ENCODE measurements around the gene IFT22.

DNA sequence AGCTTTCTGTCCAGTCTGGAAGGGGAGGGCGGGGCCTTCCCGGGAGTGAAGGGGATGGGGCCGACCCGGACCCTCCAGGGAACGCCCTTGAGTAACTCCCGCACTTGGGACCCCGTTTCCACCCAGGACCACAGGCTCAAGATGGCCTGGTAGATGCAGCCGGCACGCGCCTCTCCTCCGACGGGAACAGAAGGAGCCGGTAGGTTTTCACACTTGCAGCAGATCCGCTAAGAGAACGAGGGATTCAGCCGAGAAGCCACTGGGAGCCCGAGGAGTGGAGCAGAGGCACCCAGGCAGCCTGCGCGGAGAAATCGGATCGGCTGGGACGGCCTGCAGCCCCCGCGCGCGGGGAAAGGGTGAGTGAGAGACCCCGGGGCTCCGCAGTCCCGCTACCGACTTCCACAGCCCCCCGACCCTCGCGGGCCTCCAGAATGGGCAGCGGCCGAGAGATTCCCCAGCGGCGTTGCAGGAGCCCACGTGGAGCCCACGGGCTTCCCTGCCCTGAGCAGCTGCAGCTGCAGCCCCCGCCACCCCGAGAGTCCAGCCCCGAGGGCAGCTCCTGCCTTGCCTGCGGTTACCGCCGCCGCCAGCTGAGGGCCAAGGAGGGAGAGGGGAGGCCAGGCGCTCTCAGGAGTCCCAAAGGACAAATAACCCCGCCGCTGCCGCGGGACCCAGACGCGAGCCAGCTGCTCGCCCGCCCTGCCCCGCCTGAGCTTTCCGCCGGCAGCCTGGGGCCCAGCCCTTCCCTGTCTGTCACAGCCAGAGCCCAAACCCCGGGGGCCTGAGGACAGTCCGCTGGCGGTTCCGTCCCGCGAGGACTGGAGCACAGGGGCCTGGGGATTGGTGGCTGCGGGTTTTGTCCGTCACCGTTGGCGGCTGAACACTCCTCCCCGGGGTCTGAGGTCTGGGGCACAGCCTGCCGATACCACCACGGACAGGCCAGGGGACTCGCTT is 21.8 kb downstream of the IFT22 start:
- TF ChIP-seq, protein P1, sequence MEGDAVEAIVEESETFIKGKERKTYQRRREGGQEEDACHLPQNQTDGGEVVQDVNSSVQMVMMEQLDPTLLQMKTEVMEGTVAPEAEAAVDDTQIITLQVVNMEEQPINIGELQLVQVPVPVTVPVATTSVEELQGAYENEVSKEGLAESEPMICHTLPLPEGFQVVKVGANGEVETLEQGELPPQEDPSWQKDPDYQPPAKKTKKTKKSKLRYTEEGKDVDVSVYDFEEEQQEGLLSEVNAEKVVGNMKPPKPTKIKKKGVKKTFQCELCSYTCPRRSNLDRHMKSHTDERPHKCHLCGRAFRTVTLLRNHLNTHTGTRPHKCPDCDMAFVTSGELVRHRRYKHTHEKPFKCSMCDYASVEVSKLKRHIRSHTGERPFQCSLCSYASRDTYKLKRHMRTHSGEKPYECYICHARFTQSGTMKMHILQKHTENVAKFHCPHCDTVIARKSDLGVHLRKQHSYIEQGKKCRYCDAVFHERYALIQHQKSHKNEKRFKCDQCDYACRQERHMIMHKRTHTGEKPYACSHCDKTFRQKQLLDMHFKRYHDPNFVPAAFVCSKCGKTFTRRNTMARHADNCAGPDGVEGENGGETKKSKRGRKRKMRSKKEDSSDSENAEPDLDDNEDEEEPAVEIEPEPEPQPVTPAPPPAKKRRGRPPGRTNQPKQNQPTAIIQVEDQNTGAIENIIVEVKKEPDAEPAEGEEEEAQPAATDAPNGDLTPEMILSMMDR (IDR thresholded peaks at IDR 0.05) = no peak
- TF ChIP-seq POLR2A (IDR thresholded peaks at IDR 0.05) = no peak
- no peak for TF ChIP-seq POLR2AphosphoS5 (IDR thresholded peaks at IDR 0.05)
- TF ChIP-seq EP300 (IDR thresholded peaks at IDR 0.05) = no peak

Measured in gastroesophageal sphincter (tissue), 3 donors.